Right atrium auricular region (tissue), 2 donors: ENCODE data around the gene HNRNPA1. TPM values are rescaled to one million over a fixed set of nuclear protein-coding genes. Genes with fewer than 3 reads are reported as not detected.
"Not testable (repeated sequence)": the region's sequence is repeated elsewhere in the genome, so short reads cannot be mapped to it uniquely, and the experiment has no call there.

Experiments used
- DNase-seq: peaks from one replicate; pipeline ENCODE4 v3.0.0-alpha.2; 2019; ENCODE audit warnings: low spot score
- H3K27ac ChIP-seq, 2 donors: fragments of 200-600 bp; sonication (generic); 1 replicate in 1 of 2; 2 replicates in 1 of 2; pipeline ENCODE4 v1.5.1; 2016 to 2019
- H3K27me3 ChIP-seq, 2 donors: fragments of 200-600 bp; sonication (generic); one replicate each; pipeline versions ENCODE4 v1.5.1 to v1.6.0; 2017 to 2019
- H3K36me3 ChIP-seq: fragments of 200-600 bp; sonication (generic); one replicate; pipeline ENCODE4 v1.5.1; 2016
- H3K4me1 ChIP-seq, 2 donors: fragments of 200-600 bp; sonication (generic); one replicate each; pipeline versions ENCODE4 v1.5.1 to v1.6.0; 2017 to 2019
- H3K4me3 ChIP-seq, 2 donors: fragments of 200-600 bp; sonication (generic); 1 replicate in 1 of 2; 2 replicates in 1 of 2; pipeline ENCODE4 v1.5.1; 2017 to 2019; ENCODE audit warnings: mild to moderate bottlenecking in 1 of 2, moderate library complexity in 1 of 2
- H3K9me3 ChIP-seq, 2 donors: fragments of 200-600 bp; sonication (generic); one replicate each; pipeline ENCODE4 v1.5.1; 2019
- CTCF ChIP-seq, 2 donors: fragments of 200-600 bp; sonication (generic); IDR thresholded peaks; one replicate each; pipeline ENCODE4 v1.5.1; 2019; ENCODE audit warnings: antibody characterized with exemption in 2 of 2
- total RNA-seq, 2 donors: library from RNA; depleted of rRNA; stranded (reverse); fragments of >200 nt; gene quantifications; one replicate each; pipeline ENCODE4 v1.1.0, GENCODE V29; 2016

HNRNPA1 gene
- total RNA-seq, 2 donors from 2014 or later, result 237 to 404 TPM

- H3K9me3 ChIP-seq, result no peaks in the 10 kb centered on the region
- H3K4me3 ChIP-seq, result no peak overlapping the region
- peaks cover 0 to 17% of the 10 kb centered on the region in 2 donors for H3K4me1 ChIP-seq
- H3K27ac ChIP-seq, result no peak overlapping the region
- TF ChIP-seq CTCF (IDR thresholded peaks at IDR 0.05), result no peak
- no peaks in the 10 kb centered on the region for H3K27me3 ChIP-seq
- no peak for DNase-seq
- H3K36me3 ChIP-seq, result no peaks in the 10 kb centered on the region
Measured at GRCh38 chr12:54303640-54304039, 23.1 kb downstream of the HNRNPA1 start.

DNA sequence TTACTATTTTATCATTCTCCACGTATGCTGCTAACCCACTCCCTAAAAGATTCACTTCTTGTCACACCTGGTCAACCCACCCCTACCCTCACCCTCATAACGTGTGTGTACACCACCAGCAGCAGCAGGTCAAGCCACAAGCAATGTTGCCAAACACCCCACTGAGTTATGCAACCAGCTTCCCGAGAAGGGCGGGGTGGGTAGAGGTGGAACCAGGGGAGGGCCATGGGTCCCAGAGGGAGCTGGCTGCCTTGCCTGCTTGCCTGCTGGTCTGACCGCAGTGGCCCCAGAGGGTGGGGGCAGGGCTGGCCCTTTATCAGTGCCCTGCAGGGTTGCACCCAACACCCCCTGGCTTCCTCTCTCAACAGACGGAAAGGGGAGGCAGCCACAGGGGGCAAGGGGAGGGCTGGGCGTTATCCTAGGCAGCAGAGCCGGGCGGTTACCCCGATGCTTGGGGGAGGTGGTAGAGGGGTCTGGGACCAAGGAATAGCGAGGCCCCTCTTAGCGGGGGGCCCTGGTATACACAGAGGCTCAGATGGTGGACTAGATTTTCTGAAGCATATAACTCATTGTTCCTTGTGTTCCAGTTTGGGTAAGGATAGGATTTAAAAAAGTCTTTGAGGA is 23.8 kb downstream of the HNRNPA1 start:
- DNase-seq, result peak; percentile 73
- Histone ChIP-seq H3K27ac (no peak overlapping the region), H3K9me3 (no peaks in the 10 kb centered on the region), H3K36me3 (no peaks in the 10 kb centered on the region), H3K27me3 (no peaks in the 10 kb centered on the region), H3K4me1 (peaks cover 0 to 17% of the 10 kb centered on the region in 2 donors), H3K4me3 (no peak overlapping the region)
- no peak for TF ChIP-seq CTCF (IDR thresholded peaks at IDR 0.05)

DNA sequence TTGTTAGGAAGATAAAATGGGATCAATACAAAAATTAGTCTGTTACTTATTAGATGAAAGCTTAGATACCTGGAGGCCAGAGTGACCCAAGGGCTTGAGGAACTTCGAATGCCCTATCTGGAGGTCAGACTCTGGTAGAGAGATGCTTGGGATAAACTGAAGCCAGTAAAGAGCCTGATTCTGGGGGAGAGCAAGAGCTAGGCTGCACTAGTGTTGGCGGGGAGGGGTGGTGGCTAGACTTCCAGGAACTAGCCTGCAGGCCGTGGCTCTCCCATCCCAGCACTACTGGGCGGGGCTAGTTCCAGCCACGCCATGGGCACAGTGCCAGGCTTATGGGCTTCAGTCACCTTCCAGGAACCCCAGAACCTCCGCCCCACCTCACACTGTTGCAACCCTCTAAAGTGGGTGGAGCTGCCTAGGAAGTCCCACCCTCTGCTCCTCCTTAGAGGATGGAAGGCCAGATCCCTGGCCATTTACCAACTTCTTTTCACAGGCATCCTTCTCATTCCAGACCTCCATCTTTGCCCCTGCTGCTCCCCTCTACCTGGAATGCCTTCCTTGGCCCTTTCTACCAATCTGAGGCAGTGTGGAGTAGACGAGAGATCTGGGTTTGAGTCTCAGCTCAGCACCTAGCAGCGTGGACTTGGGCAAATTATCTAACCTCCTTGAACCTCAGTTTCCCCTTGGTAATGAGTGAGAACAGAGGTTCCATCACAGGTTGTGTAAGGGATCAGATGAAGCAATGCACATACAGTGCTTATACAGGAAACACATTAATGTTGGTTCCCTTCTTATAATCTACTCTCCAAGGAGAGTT is 26.6 kb downstream of the HNRNPA1 start:
- Histone ChIP-seq H3K4me1 (peaks cover 0 to 6% of the 10 kb centered on the region in 2 donors), H3K4me3 (no peak overlapping the region), H3K27me3 (no peaks in the 10 kb centered on the region), H3K27ac (no peak overlapping the region), H3K9me3 (no peaks in the 10 kb centered on the region), H3K36me3 (no peaks in the 10 kb centered on the region)
- TF ChIP-seq CTCF (IDR thresholded peaks at IDR 0.05), result no peak
- DNase-seq, result peak; percentile 79

- DNase-seq, result no peak
- no peaks in the 10 kb centered on the region for H3K9me3 ChIP-seq
- no peak overlapping the region for H3K4me3 ChIP-seq
- H3K36me3 ChIP-seq, result no peaks in the 10 kb centered on the region
- no peak for TF ChIP-seq CTCF (IDR thresholded peaks at IDR 0.05)
- H3K27ac ChIP-seq, result no peak overlapping the region
- H3K4me1 ChIP-seq, result no peaks in the 10 kb centered on the region
- no peaks in the 10 kb centered on the region for H3K27me3 ChIP-seq
Measured at GRCh38 chr12:54311051-54311450, 30.5 kb downstream of the HNRNPA1 start.

GRCh38 chr12:54312309-54312708 is 31.8 kb downstream of the HNRNPA1 start:
- not testable (repeated sequence) for H3K4me1 ChIP-seq, H3K27ac ChIP-seq, H3K9me3 ChIP-seq, H3K4me3 ChIP-seq, H3K36me3 ChIP-seq, DNase-seq, H3K27me3 ChIP-seq

GRCh38 chr12:54321363-54321762 is 40.8 kb downstream of the HNRNPA1 start:
- Histone ChIP-seq H3K4me1 (peaks cover 0 to 8% of the 10 kb centered on the region in 2 donors), H3K27ac (no peak overlapping the region), H3K4me3 (no peak overlapping the region), H3K36me3 (no peaks in the 10 kb centered on the region), H3K9me3 (no peaks in the 10 kb centered on the region), H3K27me3 (no peaks in the 10 kb centered on the region)
- no peak for TF ChIP-seq CTCF (IDR thresholded peaks at IDR 0.05)
- DNase-seq, result no peak
